Stimulated activated CD8-positive, alpha-beta memory T cell treated with anti-CD3 and anti-CD28 coated beads, Interleukin-4, amount 100 ng/mL, for 48 hours (primary cell): ENCODE results near the gene CD93.

ENCODE experiments used
- DNase-seq: peaks from one replicate; pipeline ENCODE4 v3.0.0-alpha.2; 2020

The CD93 gene

GRCh38 chr20:23099791-23100719 lies 13.9 kb upstream of the CD93 start:
- no peak for DNase-seq

- DNase-seq: no peak
Observed at GRCh38 chr20:23097636-23098580, 11.8 kb upstream of the CD93 start.

- DNase-seq: no peak
Observed at GRCh38 chr20:23096986-23097520, 10.9 kb upstream of the CD93 start.

- DNase-seq: no peak
Observed at GRCh38 chr20:23096097-23096496, 10.0 kb upstream of the CD93 start.

- no peak for DNase-seq
Observed at GRCh38 chr20:23095499-23095898, 9.4 kb upstream of the CD93 start.

GRCh38 chr20:23094927-23095326 lies 8.8 kb upstream of the CD93 start:
- no peak for DNase-seq

GRCh38 chr20:23094213-23094896 lies 8.2 kb upstream of the CD93 start:
- no peak for DNase-seq

GRCh38 chr20:23093613-23094012 lies 7.5 kb upstream of the CD93 start:
- no peak for DNase-seq

GRCh38 chr20:23092861-23093495 lies 6.9 kb upstream of the CD93 start:
- DNase-seq: no peak

- DNase-seq: no peak
Observed at GRCh38 chr20:23092384-23092756, 6.2 kb upstream of the CD93 start.

GRCh38 chr20:23091721-23092383 lies 5.7 kb upstream of the CD93 start:
- no peak for DNase-seq

- no peak for DNase-seq
Observed at GRCh38 chr20:23090878-23091277, 4.8 kb upstream of the CD93 start.

GRCh38 chr20:23090147-23090546 lies 4.0 kb upstream of the CD93 start:
- DNase-seq: no peak

- no peak for DNase-seq
Observed at GRCh38 chr20:23088866-23089265, 2.7 kb upstream of the CD93 start.

- no peak for DNase-seq
Observed at GRCh38 chr20:23087587-23088251, 1.6 kb upstream of the CD93 start.

- no peak for DNase-seq
Observed at GRCh38 chr20:23086931-23087411, 847 bp upstream of the CD93 start.

- no peak for DNase-seq
Observed at GRCh38 chr20:23085436-23086055, 578 bp downstream of the CD93 start.

GRCh38 chr20:23084845-23085365 lies 1.2 kb downstream of the CD93 start:
- DNase-seq: no peak

- no peak for DNase-seq
Observed at GRCh38 chr20:23084282-23084844, 1.8 kb downstream of the CD93 start.
